Measurements from ENCODE around the gene CACNA2D2. TPM values are rescaled to one million over a fixed set of nuclear protein-coding genes. Genes with fewer than 3 reads are reported as not detected.

Gene CACNA2D2
- total RNA-seq, 1 experiment from 2014 or later, result 27.7 TPM

DNA sequence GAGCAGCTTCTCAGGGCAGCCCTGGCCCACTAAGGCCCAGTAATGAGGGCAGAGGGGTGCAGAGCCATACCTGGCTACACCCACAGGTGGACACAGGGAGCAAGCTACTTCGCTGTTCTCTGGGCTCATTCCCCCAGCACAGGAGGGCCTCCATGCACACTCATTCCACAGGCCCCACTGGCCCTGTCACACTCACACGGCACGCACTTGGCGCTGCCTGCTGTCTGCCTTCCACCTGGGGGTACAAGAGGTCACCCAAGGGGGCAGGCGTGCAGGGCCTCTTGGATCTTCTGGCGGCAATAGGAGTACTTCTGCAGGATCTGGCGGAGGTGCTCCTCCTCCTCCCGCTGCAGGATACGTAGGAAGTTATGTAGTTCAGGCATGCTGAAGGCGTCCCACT, 173.1 kb downstream of the CACNA2D2 start:
- Histone ChIP-seq H2BK5ac (ENCODE audit: insufficient read length, low read length) (no peak overlapping the region), H2AK5ac (ENCODE audit: insufficient read length, low read length) (no peak overlapping the region), H3K23me2 (ENCODE audit: insufficient read length, low read depth, low read length, poor library complexity, severe bottlenecking) (peaks cover 9% of the 10 kb centered on the region), H3K14ac (ENCODE audit: insufficient read depth, low read length) (no peak overlapping the region), H3K27me3 (ENCODE audit: insufficient read depth, low read length) (no peaks in the 10 kb centered on the region), H3K9ac (ENCODE audit: extremely low read depth, insufficient read length, low read length) (no peak overlapping the region), H4K91ac (ENCODE audit: insufficient read length, low read depth, low read length) (no peak overlapping the region), H3K27ac (ENCODE audit: insufficient read length, low read depth, low read length) (no peak overlapping the region), H4K5ac (ENCODE audit: insufficient read length, low read depth, low read length) (no peak overlapping the region), H3K79me1 (ENCODE audit: insufficient read depth, low read depth, low read length, poor library complexity, severe bottlenecking) (peaks cover 6% of the 10 kb centered on the region), H4K20me1 (ENCODE audit: control insufficient read depth, insufficient read depth, insufficient read length) (no peaks in the 10 kb centered on the region), H3T11ph (ENCODE audit: low read length) (no peak overlapping the region), H2AFZ (ENCODE audit: low read length) (no peak overlapping the region), H2BK120ac (ENCODE audit: low read depth, low read length, poor library complexity, severe bottlenecking) (no peak overlapping the region), H2BK12ac (ENCODE audit: insufficient read length, low read depth, low read length) (no peak overlapping the region), H3K23ac (ENCODE audit: insufficient read length, low read depth, low read length) (no peak overlapping the region), H3K79me2 (ENCODE audit: insufficient read depth, low read length) (peaks cover 4% of the 10 kb centered on the region; the same call in 1 of the 2 replicates), H3K4me1 (ENCODE audit: insufficient read depth, low read length) (no peaks in the 10 kb centered on the region), H2BK15ac (ENCODE audit: low read depth, low read length) (no peak overlapping the region), H3K9me3 (ENCODE audit: control insufficient read depth, low read depth, low read length) (no peaks in the 10 kb centered on the region), H3K4ac (ENCODE audit: low read depth, low read length) (no peak overlapping the region), H3K4me2 (ENCODE audit: insufficient read depth, insufficient read length, low read length) (no peak overlapping the region), H2BK20ac (ENCODE audit: low read depth, low read length, poor library complexity, severe bottlenecking) (no peak overlapping the region), H3K18ac (ENCODE audit: insufficient read length, low read depth, low read length) (no peak overlapping the region), H4K8ac (replicated peaks; ENCODE audit: insufficient read length, low read depth, low read length) (no peak overlapping the region), H3K56ac (ENCODE audit: insufficient read length, low read depth, low read length) (no peak overlapping the region)
- H3K4me3 Mint-ChIP-seq, result no peak overlapping the region
- WGBS (ENCODE audit: extremely low coverage, insufficient read length, low lambda C conversion rate), result no CpG with 5 or more reads among the region's 10 CpGs
- H3K27me3 Mint-ChIP-seq (ENCODE audit: low read depth), result no peaks in the 10 kb centered on the region; the same call in 1 of the 2 replicates
- H3K36me3 Mint-ChIP-seq (ENCODE audit: insufficient read depth in 1 of 3, low read depth in 3 of 3), result peaks cover 17 to 55% (median 53%) of the 10 kb centered on the region in 3 experiments; a peak in 6 of 7 replicates
- TF ChIP-seq, protein P1, sequence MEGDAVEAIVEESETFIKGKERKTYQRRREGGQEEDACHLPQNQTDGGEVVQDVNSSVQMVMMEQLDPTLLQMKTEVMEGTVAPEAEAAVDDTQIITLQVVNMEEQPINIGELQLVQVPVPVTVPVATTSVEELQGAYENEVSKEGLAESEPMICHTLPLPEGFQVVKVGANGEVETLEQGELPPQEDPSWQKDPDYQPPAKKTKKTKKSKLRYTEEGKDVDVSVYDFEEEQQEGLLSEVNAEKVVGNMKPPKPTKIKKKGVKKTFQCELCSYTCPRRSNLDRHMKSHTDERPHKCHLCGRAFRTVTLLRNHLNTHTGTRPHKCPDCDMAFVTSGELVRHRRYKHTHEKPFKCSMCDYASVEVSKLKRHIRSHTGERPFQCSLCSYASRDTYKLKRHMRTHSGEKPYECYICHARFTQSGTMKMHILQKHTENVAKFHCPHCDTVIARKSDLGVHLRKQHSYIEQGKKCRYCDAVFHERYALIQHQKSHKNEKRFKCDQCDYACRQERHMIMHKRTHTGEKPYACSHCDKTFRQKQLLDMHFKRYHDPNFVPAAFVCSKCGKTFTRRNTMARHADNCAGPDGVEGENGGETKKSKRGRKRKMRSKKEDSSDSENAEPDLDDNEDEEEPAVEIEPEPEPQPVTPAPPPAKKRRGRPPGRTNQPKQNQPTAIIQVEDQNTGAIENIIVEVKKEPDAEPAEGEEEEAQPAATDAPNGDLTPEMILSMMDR (conservative IDR thresholded peaks at IDR 0.05), result no peak
- H3K4me1 Mint-ChIP-seq, result peaks cover 8 to 22% of the 10 kb centered on the region in 2 experiments
- no peaks in the 10 kb centered on the region for H3K9me3 Mint-ChIP-seq
- no peak for DNase-seq
- H3K27ac Mint-ChIP-seq, result no peak overlapping the region
